ENCODE data around the gene WWC1.
"Not testable (repeated sequence)": the region's sequence is repeated elsewhere in the genome, so short reads cannot be mapped to it uniquely, and the experiment has no call there.

Gene WWC1

DNA sequence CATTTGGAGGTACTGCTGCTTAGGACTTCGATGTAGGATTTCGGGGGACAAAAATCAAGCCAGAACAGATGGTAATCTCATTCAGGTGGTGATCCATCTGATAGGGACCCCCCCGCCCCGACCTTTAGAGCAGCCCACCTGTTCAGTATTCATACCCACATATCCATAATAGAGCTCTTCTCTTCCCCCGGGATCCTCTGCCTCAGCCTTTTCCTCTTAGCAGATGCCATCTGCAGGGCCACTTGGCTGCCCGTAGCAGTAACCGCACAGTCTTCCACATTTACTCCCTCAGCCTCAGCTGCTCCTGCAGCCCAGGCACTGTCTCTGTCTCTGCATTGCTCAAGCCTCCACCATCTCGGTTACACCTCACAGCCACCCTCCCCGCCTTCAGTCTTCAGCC lies 129.0 kb downstream of the WWC1 start:
- H3K4me3 Mint-ChIP-seq = no peak overlapping the region
- no peak overlapping the region for H3K27ac Mint-ChIP-seq
- no peaks in the 10 kb centered on the region for H3K9me3 Mint-ChIP-seq
- no peaks in the 10 kb centered on the region for H3K27me3 Mint-ChIP-seq
- no peaks in the 10 kb centered on the region for H3K36me3 Mint-ChIP-seq
- ATAC-seq (ENCODE audit: low read depth) = no peak
- H3K4me1 Mint-ChIP-seq = no peaks in the 10 kb centered on the region
- no peak for DNase-seq (ENCODE audit: low spot score in 2 of 2)

DNA sequence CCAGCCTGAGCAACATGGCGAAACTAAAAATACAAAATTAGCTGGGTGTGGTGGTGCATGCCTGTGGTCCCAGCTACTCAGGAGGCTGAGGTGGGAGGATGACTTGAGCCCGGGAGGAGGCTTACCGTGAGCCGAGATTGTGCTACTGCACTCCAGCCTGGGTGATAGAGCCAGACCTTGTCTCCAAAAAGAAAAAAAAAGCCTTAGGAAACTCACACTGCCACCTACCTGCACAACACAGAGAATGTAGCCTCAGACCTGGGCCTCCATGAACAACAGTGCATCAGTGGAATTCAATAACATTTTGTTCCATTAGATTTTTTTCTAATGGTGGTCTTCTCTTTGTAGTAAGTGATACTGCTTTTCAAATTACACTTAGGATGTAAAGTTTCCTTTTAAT lies 131.0 kb downstream of the WWC1 start:
- no peak overlapping the region for H3K27ac Mint-ChIP-seq
- no peak for ATAC-seq (ENCODE audit: low read depth)
- H3K36me3 Mint-ChIP-seq = no peaks in the 10 kb centered on the region
- no peak for DNase-seq (ENCODE audit: low spot score in 2 of 2)
- no peaks in the 10 kb centered on the region for H3K4me1 Mint-ChIP-seq
- H3K9me3 Mint-ChIP-seq = no peaks in the 10 kb centered on the region
- no peaks in the 10 kb centered on the region for H3K27me3 Mint-ChIP-seq
- H3K4me3 Mint-ChIP-seq = no peak overlapping the region

- H3K4me3 Mint-ChIP-seq = no peak overlapping the region
- ATAC-seq (ENCODE audit: low read depth) (no peak), DNase-seq (ENCODE audit: low spot score in 2 of 2) (no peak)
- H3K27ac Mint-ChIP-seq = no peak overlapping the region
- no peaks in the 10 kb centered on the region for H3K4me1 Mint-ChIP-seq
- H3K27me3 Mint-ChIP-seq = no peaks in the 10 kb centered on the region
- no peaks in the 10 kb centered on the region for H3K9me3 Mint-ChIP-seq
- no peaks in the 10 kb centered on the region for H3K36me3 Mint-ChIP-seq
Measured at GRCh38 chr5:168423478-168423877, 132.0 kb downstream of the WWC1 start.

- Mint-ChIP-seq H3K36me3 (no peaks in the 10 kb centered on the region), H3K27me3 (no peaks in the 10 kb centered on the region), H3K27ac (no peak overlapping the region), H3K4me1 (no peaks in the 10 kb centered on the region), H3K9me3 (no peaks in the 10 kb centered on the region), H3K4me3 (no peak overlapping the region)
- DNase-seq (ENCODE audit: low spot score in 2 of 2) (no peak), ATAC-seq (ENCODE audit: low read depth) (no peak)
Measured at GRCh38 chr5:168423971-168424370, 132.5 kb downstream of the WWC1 start.

DNA sequence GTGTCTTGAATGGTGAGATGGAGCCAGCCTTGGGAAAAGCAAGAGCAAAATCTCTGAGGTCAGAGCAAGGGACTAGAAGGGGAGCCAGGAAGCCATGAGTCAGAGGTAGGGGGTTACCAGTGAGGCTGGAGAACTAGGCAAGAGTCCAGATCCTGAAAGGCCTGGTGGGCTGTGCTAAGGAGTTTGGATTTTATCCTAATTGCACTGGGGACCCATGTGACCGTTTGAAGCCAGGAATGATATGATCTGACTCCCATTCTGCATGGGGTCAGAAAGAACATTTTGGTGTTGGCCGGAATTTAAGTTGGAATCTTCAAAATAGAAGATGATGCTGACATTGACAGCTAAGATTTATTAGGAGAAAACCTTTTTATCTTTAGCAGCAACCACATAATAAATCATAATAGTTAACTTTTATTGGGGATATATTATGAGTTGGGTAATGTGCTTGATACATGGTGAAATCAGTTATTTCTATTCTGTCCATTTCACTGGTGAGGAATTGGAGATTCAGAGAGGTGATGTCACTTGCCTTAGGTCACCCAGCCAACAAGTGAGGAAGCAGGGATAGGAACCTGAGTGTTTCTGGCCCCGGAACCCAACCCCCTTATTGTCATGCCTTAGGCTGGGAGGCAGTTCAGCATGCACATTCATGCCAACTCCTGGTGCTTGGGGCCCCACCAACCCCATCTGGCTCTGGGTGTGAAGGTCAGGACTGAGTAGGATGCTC lies 133.3 kb downstream of the WWC1 start:
- no peaks in the 10 kb centered on the region for H3K9me3 Mint-ChIP-seq
- no peaks in the 10 kb centered on the region for H3K27me3 Mint-ChIP-seq
- H3K27ac Mint-ChIP-seq = no peak overlapping the region
- H3K4me1 Mint-ChIP-seq = no peaks in the 10 kb centered on the region
- no peaks in the 10 kb centered on the region for H3K36me3 Mint-ChIP-seq
- ATAC-seq (ENCODE audit: low read depth) = no peak
- DNase-seq (ENCODE audit: low spot score in 2 of 2) = no peak
- no peak overlapping the region for H3K4me3 Mint-ChIP-seq

- Mint-ChIP-seq H3K27ac (no peak overlapping the region), H3K4me1 (no peaks in the 10 kb centered on the region), H3K4me3 (no peak overlapping the region), H3K36me3 (no peaks in the 10 kb centered on the region), H3K27me3 (no peaks in the 10 kb centered on the region), H3K9me3 (no peaks in the 10 kb centered on the region)
- ATAC-seq (ENCODE audit: low read depth) = no peak
- DNase-seq (ENCODE audit: low spot score in 2 of 2) = no peak
Measured at GRCh38 chr5:168426007-168426863, 134.8 kb downstream of the WWC1 start.

DNA sequence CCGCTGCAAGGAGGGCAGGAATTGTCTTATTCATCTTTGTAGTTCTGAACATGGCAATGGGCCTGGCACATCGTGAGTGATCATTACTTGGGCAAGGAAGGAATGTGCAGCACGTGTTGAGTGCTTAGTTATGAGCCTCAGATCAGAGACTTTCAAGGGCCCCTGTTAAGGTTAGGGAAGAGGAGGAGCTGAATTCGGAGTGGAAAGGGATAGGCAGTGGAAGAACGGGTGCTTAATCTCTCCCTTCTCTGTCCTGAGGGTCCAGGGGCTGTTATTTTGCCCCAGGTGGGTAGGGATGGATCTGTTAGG lies 135.4 kb downstream of the WWC1 start:
- H3K27me3 Mint-ChIP-seq = peaks cover 2% of the 10 kb centered on the region
- no peak overlapping the region for H3K4me3 Mint-ChIP-seq
- no peaks in the 10 kb centered on the region for H3K4me1 Mint-ChIP-seq
- H3K9me3 Mint-ChIP-seq = no peaks in the 10 kb centered on the region
- ATAC-seq (ENCODE audit: low read depth) (no peak), DNase-seq (ENCODE audit: low spot score in 2 of 2) (no peak)
- no peaks in the 10 kb centered on the region for H3K36me3 Mint-ChIP-seq
- H3K27ac Mint-ChIP-seq = no peak overlapping the region

DNA sequence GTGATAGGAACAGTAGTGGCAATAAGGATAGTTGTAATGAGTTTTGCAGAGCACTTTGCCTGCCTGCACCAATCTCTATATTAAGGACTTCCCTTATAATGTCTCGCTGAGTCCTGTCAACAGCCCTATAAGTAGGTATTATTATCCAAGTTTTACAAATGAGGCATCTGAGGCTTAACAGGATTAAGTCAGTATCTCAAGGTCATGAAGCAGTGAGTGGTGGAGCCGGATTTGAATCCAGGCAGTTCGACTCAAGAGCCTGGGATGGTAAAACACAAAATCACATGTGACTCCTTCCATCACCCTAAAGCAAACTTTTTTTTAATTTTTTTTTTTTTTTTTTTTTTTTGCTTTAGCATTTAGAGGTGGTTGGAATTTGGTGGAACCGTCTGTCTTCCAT lies 135.8 kb downstream of the WWC1 start:
- Mint-ChIP-seq H3K27ac (no peak overlapping the region), H3K36me3 (no peaks in the 10 kb centered on the region), H3K27me3 (peaks cover 2% of the 10 kb centered on the region), H3K4me1 (no peaks in the 10 kb centered on the region), H3K9me3 (no peaks in the 10 kb centered on the region), H3K4me3 (no peak overlapping the region)
- ATAC-seq (ENCODE audit: low read depth) = no peak
- DNase-seq (ENCODE audit: low spot score in 2 of 2) = no peak

DNA sequence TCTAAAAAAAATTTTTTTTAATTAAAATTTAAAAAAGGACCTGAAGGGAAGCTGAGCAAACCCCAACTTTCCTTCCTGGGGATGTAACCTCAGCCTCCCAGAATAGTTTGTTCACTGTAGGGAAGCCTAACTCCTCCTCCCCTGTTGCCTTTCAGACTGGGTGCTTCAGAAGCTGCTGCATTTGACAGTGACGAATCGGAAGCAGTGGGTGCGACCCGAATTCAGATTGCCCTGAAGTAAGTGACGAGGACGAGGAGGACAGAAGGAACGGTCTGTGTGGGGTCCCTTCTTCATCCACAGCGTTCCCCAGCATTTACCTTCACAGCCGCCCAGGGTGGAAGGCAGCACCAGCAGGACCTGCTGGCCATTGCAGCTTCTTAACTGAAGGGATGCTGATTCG lies 137.1 kb downstream of the WWC1 start:
- H3K36me3 Mint-ChIP-seq = no peaks in the 10 kb centered on the region
- no peak for DNase-seq (ENCODE audit: low spot score in 2 of 2)
- H3K4me3 Mint-ChIP-seq = no peak overlapping the region
- H3K27ac Mint-ChIP-seq = no peak overlapping the region
- H3K9me3 Mint-ChIP-seq = no peaks in the 10 kb centered on the region
- no peak for ATAC-seq (ENCODE audit: low read depth)
- H3K4me1 Mint-ChIP-seq = no peaks in the 10 kb centered on the region
- H3K27me3 Mint-ChIP-seq = peaks cover 2% of the 10 kb centered on the region

DNA sequence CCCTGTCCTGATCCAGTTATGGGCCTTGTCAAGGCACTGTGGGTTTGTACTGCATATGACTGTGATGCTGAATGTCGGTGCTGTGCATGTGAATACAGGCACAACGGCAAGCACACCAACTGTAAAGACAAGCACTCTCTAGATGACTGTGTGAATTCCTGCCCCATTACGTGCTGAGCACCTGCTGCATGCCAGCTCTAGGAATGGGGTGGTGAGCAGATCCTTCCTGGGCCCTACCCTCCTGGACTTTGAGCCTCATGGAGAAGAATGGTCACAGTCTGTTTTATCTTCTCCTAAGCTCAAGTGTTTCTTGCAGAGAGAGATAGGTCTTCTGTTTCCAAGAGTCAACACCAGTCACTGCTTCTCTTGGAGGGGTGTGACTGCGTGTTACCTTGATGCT lies 138.9 kb downstream of the WWC1 start:
- DNase-seq (ENCODE audit: low spot score in 2 of 2) = no peak
- Mint-ChIP-seq H3K4me3 (no peak overlapping the region), H3K4me1 (no peaks in the 10 kb centered on the region), H3K27me3 (peaks cover 2% of the 10 kb centered on the region), H3K36me3 (no peaks in the 10 kb centered on the region), H3K9me3 (no peaks in the 10 kb centered on the region), H3K27ac (no peak overlapping the region)
- ATAC-seq (ENCODE audit: low read depth) = no peak

DNA sequence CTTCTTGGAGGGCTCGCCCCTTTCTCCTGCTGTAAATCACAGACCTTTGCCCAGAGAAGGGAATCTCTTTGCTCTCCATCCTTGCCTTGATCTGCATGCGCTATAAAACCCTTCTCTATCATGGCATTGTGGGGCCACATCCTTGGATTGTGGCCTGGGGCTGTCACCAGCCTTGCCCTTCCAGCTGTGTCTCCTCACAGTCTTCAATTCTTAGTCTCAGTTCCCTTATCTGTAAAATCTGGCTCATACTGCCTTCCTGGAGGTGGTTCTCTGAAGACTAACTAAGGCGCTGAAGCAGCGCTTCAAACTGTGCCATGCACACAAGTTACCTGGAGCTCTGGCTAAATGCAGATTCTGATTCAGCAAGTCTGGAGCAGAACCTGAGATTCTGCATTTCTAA lies 141.5 kb downstream of the WWC1 start:
- peaks cover 2% of the 10 kb centered on the region for H3K36me3 Mint-ChIP-seq
- peaks cover 2% of the 10 kb centered on the region for H3K9me3 Mint-ChIP-seq
- DNase-seq (ENCODE audit: low spot score in 2 of 2) (no peak), ATAC-seq (ENCODE audit: low read depth) (no peak)
- no peak overlapping the region for H3K27ac Mint-ChIP-seq
- H3K4me1 Mint-ChIP-seq = peaks cover 2% of the 10 kb centered on the region
- peaks cover 11% of the 10 kb centered on the region for H3K27me3 Mint-ChIP-seq
- no peak overlapping the region for H3K4me3 Mint-ChIP-seq

- DNase-seq (ENCODE audit: low spot score in 2 of 2) = no peak
- Mint-ChIP-seq H3K9me3 (peaks cover 2% of the 10 kb centered on the region), H3K4me3 (no peak overlapping the region), H3K27ac (no peak overlapping the region), H3K27me3 (peaks cover 11% of the 10 kb centered on the region), H3K4me1 (peaks cover 2% of the 10 kb centered on the region), H3K36me3 (peaks cover 2% of the 10 kb centered on the region)
- ATAC-seq (ENCODE audit: low read depth) = no peak
Measured at GRCh38 chr5:168434001-168434400, 142.6 kb downstream of the WWC1 start.

DNA sequence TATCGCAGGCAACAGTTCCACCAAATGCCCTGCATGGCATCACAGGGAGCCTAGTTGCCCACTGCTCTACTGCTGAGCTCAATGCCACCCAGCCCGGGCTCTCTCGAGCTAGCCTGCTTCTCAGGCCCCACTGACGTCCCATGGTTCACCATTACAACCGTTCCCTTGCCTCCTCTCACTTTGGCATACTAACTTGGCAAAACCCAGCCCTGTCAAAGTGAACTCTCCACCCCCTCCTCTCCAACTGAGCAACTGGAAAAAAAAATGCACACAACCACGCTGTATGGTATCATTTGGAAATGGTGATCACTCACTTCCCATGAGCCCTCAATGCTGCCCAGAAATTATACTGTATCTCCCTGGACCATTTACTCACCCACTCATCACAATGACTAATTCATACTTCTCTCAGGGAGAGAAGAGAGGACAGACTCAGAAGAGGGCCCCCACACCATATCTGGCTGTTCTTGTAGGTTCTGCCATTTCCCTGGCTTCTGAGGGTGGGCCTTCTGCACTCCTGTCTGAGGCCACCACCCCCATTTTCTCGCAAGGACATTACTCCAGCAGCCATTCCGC lies 143.4 kb downstream of the WWC1 start:
- DNase-seq (ENCODE audit: low spot score in 2 of 2) (no peak), ATAC-seq (ENCODE audit: low read depth) (no peak)
- Mint-ChIP-seq H3K4me3 (no peak overlapping the region), H3K27ac (no peak overlapping the region), H3K36me3 (peaks cover 2% of the 10 kb centered on the region), H3K27me3 (peaks cover 11% of the 10 kb centered on the region), H3K4me1 (peaks cover 2% of the 10 kb centered on the region), H3K9me3 (peaks cover 2% of the 10 kb centered on the region)

DNA sequence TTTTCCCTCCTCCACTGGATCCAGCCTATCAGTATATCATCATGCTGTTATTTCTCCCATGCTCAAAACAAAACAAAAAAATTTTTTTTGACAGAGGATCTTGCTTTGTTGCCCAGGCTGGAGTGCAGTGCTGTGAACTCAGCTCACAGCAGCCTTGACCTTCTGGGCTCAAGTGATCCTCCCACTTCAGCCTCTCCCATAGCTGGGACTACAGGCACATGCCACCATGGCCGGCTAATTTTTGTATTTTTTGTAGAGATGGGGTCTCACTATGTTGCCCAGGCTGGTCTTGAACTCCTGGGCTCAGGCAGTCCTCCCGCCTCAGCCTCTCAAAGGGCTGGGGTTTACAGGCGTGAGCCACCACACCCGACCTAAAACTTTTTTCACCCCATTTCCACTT lies 143.9 kb downstream of the WWC1 start:
- not testable (repeated sequence) for H3K4me1 Mint-ChIP-seq; DNase-seq (ENCODE audit: low spot score in 2 of 2); H3K36me3 Mint-ChIP-seq; H3K4me3 Mint-ChIP-seq; H3K9me3 Mint-ChIP-seq; H3K27ac Mint-ChIP-seq; ATAC-seq (ENCODE audit: low read depth)
- peaks cover 11% of the 10 kb centered on the region for H3K27me3 Mint-ChIP-seq

Data from memory B cell (primary cell).